NCI-H187 treated with DMSO at 0.1 percent for 48 hours (cell line): ENCODE results near the gene RETN.
"Not testable (repeated sequence)": the region's sequence is repeated elsewhere in the genome, so short reads cannot be mapped to it uniquely, and the experiment has no call there.

ENCODE experiments used
- DNase-seq: peaks from one replicate; lab custom pipeline; 2025; lab: John Stamatoyannopoulos, UW

The RETN gene

GRCh38 chr19:7637374-7638256 lies 31.2 kb upstream of the RETN start:
- DNase-seq = no peak

GRCh38 chr19:7638802-7639465 lies 29.9 kb upstream of the RETN start:
- no peak for DNase-seq

- no peak for DNase-seq
Observed at GRCh38 chr19:7639863-7640348, 28.9 kb upstream of the RETN start.

- no peak for DNase-seq
Observed at GRCh38 chr19:7640803-7641202, 28.0 kb upstream of the RETN start.

DNA sequence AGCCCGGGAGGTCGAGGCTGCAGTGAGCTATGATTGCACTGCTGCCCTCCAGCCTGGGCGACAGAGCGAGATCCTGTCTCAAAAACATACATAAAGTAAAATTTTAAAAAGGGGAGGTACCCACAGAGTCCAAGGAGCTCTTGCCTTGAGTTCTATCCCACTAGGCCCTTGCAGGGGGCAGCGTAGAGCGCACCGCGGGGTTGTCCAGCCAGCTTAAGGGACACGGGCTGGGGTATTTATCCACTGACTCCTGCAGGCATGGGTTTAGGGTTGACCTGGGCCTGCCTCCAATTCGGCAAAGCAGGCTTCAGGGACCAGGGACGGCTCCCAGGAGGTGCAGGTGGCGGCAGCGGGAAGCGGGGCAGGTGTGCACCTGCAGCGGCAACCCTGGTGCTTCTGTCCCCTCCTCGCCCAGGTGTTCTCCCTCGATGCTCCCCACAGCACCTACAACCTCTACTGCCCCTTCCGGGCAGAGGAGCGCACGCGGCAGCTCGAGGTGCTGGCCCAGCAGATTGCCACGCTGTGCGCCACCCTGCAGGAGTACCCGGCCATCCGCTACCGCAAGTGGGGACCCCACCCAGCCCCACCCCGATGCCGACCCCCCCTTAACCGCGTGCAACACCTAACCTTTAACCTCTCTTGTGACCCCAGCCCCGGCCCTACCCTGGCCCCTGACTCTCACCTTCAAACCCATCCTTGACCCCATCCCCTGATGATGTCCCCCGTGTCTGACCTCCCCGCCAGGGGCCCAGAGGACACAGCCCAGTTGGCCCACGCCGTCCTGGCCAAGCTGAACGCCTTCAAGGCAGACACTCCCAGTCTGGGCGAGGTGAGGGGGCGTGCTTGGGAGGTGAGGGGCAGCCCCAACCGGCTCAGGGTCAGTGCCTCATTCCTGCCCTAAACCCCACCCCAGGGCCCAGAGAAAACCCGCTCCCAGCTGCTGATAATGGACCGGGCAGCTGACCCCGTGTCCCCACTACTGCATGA lies 27.3 kb upstream of the RETN start:
- no peak for DNase-seq

GRCh38 chr19:7642295-7643030 lies 26.4 kb upstream of the RETN start:
- DNase-seq = no peak

GRCh38 chr19:7643031-7643415 lies 25.8 kb upstream of the RETN start:
- no peak for DNase-seq

GRCh38 chr19:7643629-7644549 lies 25.0 kb upstream of the RETN start:
- DNase-seq = not testable (repeated sequence)

- DNase-seq = no peak
Observed at GRCh38 chr19:7644550-7644877, 24.3 kb upstream of the RETN start.

DNA sequence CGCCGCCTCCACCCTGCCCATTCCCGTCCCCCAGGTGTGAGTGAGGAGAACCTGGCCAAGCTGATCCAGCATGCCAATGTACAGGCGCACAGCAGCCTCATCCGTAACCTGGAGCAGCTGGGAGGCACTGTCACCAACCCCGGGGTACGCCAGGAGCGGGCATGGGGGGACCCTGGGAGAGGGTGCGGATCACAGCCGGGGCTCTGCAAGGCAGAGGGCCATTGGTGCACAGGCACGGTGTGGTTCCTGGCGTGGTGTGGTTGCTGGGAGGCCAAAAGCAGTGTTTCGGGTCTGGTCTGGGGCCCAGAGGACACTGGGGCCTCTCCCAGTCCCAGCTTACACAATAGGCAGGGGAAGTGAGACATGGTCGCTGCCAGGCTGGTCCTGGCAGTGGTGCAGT lies 23.7 kb upstream of the RETN start:
- no peak for DNase-seq

DNA sequence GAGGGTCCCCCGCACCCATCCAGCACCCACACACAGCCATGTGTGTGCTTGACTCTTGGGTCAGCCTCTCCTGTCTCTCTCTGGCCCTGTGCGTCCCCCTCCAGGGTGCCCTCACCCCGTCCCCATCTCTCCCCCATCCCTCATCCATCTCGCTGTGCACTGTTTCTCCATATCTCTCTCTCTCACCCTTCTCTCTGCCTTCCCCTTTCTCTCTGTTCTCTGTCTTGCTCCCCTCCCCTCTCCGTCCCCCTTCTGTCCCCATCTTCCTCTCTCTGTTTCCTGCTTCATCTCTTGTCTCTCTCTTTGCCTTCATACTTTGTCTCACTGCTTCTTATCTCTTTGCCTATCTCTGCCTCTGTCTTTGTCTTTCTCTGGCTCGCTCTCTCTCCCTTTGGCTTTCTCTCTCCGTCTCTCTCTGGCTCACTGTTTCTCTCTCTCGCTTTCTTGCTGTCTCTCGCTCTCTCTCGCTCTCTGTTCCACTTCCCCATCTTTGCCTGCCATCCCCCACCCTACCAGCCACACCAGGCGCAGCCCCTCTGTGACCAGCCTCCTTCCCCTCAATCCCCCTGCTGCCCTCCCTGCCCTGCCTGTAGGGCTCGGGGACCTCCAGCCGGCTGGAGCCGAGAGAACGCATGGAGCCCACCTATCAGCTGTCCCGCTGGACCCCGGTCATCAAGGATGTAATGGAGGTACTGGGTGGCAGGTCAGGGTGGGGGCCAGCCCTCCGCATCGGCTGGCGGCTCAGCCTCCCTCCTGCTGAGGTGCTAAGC lies 23.0 kb upstream of the RETN start:
- no peak for DNase-seq

- no peak for DNase-seq
Observed at GRCh38 chr19:7646426-7646700, 22.5 kb upstream of the RETN start.

DNA sequence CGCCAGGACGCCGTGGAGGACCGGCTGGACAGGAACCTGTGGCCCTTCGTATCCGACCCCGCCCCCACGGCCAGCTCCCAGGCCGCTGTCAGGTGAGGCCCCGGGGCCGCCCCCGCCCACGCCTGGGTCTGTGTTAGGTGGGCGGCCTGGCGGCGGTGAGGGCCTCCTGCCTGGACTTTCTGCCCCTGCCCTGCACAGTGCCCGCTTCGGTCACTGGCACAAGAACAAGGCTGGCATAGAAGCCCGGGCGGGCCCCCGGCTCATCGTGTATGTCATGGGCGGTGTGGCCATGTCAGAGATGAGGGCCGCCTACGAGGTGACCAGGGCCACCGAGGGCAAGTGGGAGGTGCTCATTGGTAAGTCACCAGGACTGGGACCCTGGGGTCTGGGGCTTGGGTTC lies 21.7 kb upstream of the RETN start:
- no peak for DNase-seq

- DNase-seq = no peak
Observed at GRCh38 chr19:7648265-7649014, 20.4 kb upstream of the RETN start.

DNA sequence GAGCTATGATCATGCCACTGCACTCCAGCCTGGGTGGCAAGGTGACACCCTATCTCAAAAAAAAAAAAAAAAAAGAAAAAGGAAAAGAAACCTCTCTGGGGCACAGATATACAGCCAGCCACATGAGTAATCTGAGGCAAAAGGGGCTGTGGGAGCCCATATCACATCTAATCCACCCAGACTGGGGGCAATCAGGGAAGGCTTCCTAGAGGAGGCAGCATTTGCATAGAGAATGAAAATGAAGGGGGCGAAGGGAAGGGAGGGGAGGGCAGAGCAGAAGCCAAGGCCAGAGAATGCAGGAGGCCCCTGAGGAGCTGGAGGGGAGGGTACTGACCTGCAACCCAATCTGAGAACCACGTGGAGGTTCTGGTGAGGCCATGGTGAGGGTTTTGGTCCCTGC lies 18.7 kb upstream of the RETN start:
- no peak for DNase-seq

DNA sequence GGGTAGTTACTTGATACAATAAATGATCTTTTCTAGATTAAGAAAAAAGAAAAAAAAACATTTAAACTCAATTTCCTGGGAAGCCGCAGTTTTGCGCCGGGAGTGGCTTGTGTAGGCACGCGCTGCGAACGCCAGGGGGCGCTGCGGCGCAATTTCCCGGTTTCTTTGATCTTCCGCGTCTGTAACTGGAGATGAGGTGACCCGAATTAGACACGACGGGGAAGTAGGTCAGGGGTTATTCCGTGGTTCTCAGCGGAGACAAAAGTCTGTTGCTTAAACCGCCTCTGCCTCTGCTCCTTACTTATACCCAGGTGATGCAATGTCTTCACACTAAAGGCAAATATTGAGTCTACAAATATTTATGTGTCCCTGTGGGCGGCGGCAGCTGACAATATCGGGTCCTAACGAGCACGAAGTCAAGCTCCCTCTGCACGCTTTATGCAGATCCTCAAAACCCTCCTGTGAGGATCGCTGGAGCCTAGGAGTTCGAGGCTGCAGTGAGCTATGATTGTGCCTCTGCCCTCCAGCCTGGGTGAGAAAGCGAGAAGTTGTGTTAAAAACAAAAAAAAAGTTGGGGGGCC lies 16.7 kb upstream of the RETN start:
- no peak for DNase-seq

GRCh38 chr19:7654401-7654800 lies 14.4 kb upstream of the RETN start:
- no peak for DNase-seq

DNA sequence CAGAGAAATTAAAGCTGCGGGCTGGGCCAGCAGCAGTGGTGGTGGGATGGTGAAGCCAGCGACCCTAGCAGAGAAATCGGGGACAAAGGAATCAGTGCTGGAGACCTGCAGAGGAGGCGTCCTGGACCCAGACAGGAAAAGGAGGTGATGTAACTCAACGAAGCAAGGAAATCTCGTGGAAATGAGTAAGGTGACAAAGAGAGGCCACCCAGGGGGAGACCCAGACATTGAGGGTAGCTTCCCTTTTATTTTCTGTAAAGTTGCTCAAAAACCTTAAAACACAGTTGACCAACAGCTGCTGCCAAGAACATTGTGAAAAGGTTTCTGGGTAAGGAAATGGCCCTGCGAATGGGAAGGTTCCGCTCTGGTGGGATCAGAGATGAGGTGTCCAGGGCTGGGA lies 13.3 kb upstream of the RETN start:
- no peak for DNase-seq
